Measurements from ENCODE around the gene TMTC1. TPM values are rescaled to one million over a fixed set of nuclear protein-coding genes. Genes with fewer than 3 reads are reported as not detected.

TMTC1 gene
- total RNA-seq, 1 donor from 2014 or later = 16.1 TPM

GRCh38 chr12:29710104-29710503, 73.6 kb downstream of the TMTC1 start:
- H3K27me3 Mint-ChIP-seq (ENCODE audit: insufficient read depth, low read depth) = no peaks in the 10 kb centered on the region
- Histone ChIP-seq H3K4me3 (no peak overlapping the region), H3K9ac (no peak overlapping the region), H4K20me1 (ENCODE audit: low read depth) (peaks cover 30% of the 10 kb centered on the region), H3K36me3 (no peaks in the 10 kb centered on the region), H3K27me3 (no peaks in the 10 kb centered on the region), H3K27ac (no peak overlapping the region), H3K4me2 (peak overlapping the region; percentile 23), H3K4me1 (peaks cover 21% of the 10 kb centered on the region), H3F3A (ENCODE audit: low read depth) (peaks cover 18% of the 10 kb centered on the region), H3K79me2 (ENCODE audit: low read depth) (no peaks in the 10 kb centered on the region), H2AFZ (replicated peaks) (no peak overlapping the region), H3K9me3 (ENCODE audit: low read depth) (no peaks in the 10 kb centered on the region)
- DNase-seq (ENCODE audit: low spot score) = peak; percentile 86
- H3K9me3 Mint-ChIP-seq = no peaks in the 10 kb centered on the region
- TF ChIP-seq EZH2 (IDR thresholded peaks at IDR 0.05) (no peak), EZH2phosphoT487 (IDR thresholded peaks at IDR 0.05) (peak; percentile 92), CTCF (IDR thresholded peaks at IDR 0.05) (no peak)
- H3K4me3 Mint-ChIP-seq = peak overlapping the region; percentile 64
- H3K27ac Mint-ChIP-seq = no peak overlapping the region
- H3K36me3 Mint-ChIP-seq = peaks cover 3% of the 10 kb centered on the region
- H3K4me1 Mint-ChIP-seq = peaks cover 52% of the 10 kb centered on the region

- no peak overlapping the region for H3K27ac ChIP-seq
Measured at GRCh38 chr12:29709496-29710040, 74.2 kb downstream of the TMTC1 start.

GRCh38 chr12:29709054-29709453, 74.7 kb downstream of the TMTC1 start:
- Mint-ChIP-seq H3K4me3 (no peak overlapping the region), H3K27me3 (ENCODE audit: insufficient read depth, low read depth) (no peaks in the 10 kb centered on the region), H3K27ac (no peak overlapping the region), H3K4me1 (peaks cover 50% of the 10 kb centered on the region), H3K9me3 (no peaks in the 10 kb centered on the region), H3K36me3 (peaks cover 5% of the 10 kb centered on the region)
- no peak overlapping the region for H3K27ac ChIP-seq
- peaks cover 30% of the 10 kb centered on the region for H4K20me1 ChIP-seq (ENCODE audit: low read depth)
- DNase-seq (ENCODE audit: low spot score) = no peak
- no peak overlapping the region for H3K4me2 ChIP-seq
- TF ChIP-seq CTCF (IDR thresholded peaks at IDR 0.05) = no peak
- TF ChIP-seq EZH2phosphoT487 (IDR thresholded peaks at IDR 0.05) = no peak
- no peak for TF ChIP-seq EZH2 (IDR thresholded peaks at IDR 0.05)
- H3K79me2 ChIP-seq (ENCODE audit: low read depth) = no peaks in the 10 kb centered on the region
- H3F3A ChIP-seq (ENCODE audit: low read depth) = peaks cover 18% of the 10 kb centered on the region
- H3K4me1 ChIP-seq = peaks cover 21% of the 10 kb centered on the region
- no peaks in the 10 kb centered on the region for H3K36me3 ChIP-seq
- H3K9me3 ChIP-seq (ENCODE audit: low read depth) = no peaks in the 10 kb centered on the region
- H3K4me3 ChIP-seq = no peak overlapping the region
- H3K9ac ChIP-seq = no peak overlapping the region
- H3K27me3 ChIP-seq = no peaks in the 10 kb centered on the region
- H2AFZ ChIP-seq (replicated peaks) = no peak overlapping the region

More at GRCh38 chr12:29709496-29710040, 74.2 kb downstream of the TMTC1 start:
- H3K36me3 Mint-ChIP-seq = peaks cover 3% of the 10 kb centered on the region
- no peak for TF ChIP-seq EZH2phosphoT487 (IDR thresholded peaks at IDR 0.05)
- no peak for TF ChIP-seq CTCF (IDR thresholded peaks at IDR 0.05)
- no peak for TF ChIP-seq EZH2 (IDR thresholded peaks at IDR 0.05)
- no peak overlapping the region for H3K27ac Mint-ChIP-seq
- no peaks in the 10 kb centered on the region for H3K9me3 ChIP-seq (ENCODE audit: low read depth)
- H3K4me3 ChIP-seq = no peak overlapping the region
- H3K36me3 ChIP-seq = no peaks in the 10 kb centered on the region
- H3F3A ChIP-seq (ENCODE audit: low read depth) = peaks cover 18% of the 10 kb centered on the region
- peaks cover 52% of the 10 kb centered on the region for H3K4me1 Mint-ChIP-seq
- DNase-seq (ENCODE audit: low spot score) = no peak
- H3K4me3 Mint-ChIP-seq = no peak overlapping the region
- H4K20me1 ChIP-seq (ENCODE audit: low read depth) = peaks cover 30% of the 10 kb centered on the region
- H3K79me2 ChIP-seq (ENCODE audit: low read depth) = no peaks in the 10 kb centered on the region
- no peaks in the 10 kb centered on the region for H3K9me3 Mint-ChIP-seq
- peak overlapping the region; percentile 23 for H3K4me2 ChIP-seq
- H3K4me1 ChIP-seq = peaks cover 21% of the 10 kb centered on the region
- H3K9ac ChIP-seq = no peak overlapping the region
- no peak overlapping the region for H2AFZ ChIP-seq (replicated peaks)
- no peaks in the 10 kb centered on the region for H3K27me3 Mint-ChIP-seq (ENCODE audit: insufficient read depth, low read depth)
- H3K27me3 ChIP-seq = no peaks in the 10 kb centered on the region
